Measurements from ENCODE around the gene MAP3K14.

DNA sequence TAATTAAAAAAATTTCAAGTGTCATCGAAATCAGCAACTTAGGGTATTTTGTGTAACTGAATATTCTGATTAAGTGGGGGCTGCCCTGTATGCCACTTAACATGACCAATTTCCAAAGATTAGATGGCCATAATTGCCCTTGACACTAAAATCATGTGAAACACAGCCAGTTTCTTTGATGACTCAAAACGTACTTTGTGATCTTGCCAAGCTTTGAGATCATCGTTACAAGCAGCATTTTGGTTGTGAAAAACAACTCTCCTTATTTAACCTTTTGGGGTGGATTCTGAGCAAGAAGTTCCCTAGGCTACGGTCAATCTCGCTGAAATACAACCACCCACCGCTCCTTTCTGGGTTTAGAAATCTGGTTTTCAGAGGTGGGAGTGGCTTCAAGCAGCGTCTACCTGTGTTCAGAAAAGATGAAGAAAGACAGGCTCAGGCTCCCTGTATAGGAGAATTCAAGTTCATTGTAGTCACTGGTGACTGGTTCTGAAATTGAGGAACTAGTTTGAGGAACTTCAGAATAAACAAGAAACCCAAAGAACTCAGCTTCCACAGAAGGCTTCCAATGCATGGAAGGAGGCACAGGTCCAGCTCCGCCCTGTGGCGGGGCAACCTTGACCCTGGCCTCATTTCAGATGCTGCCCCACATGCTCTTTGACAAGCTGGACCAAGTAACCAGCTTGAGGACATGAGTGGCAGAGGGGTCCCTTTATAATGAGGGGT is 9.4 kb downstream of the MAP3K14 start:
- TF ChIP-seq POLR2A (IDR thresholded peaks at IDR 0.05) = no peak
- TF ChIP-seq, protein P1, sequence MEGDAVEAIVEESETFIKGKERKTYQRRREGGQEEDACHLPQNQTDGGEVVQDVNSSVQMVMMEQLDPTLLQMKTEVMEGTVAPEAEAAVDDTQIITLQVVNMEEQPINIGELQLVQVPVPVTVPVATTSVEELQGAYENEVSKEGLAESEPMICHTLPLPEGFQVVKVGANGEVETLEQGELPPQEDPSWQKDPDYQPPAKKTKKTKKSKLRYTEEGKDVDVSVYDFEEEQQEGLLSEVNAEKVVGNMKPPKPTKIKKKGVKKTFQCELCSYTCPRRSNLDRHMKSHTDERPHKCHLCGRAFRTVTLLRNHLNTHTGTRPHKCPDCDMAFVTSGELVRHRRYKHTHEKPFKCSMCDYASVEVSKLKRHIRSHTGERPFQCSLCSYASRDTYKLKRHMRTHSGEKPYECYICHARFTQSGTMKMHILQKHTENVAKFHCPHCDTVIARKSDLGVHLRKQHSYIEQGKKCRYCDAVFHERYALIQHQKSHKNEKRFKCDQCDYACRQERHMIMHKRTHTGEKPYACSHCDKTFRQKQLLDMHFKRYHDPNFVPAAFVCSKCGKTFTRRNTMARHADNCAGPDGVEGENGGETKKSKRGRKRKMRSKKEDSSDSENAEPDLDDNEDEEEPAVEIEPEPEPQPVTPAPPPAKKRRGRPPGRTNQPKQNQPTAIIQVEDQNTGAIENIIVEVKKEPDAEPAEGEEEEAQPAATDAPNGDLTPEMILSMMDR (IDR thresholded peaks at IDR 0.05) = no peak

Data from esophagus squamous epithelium (tissue), 4 donors.